ENCODE data around the gene CARD19.
A peak's percentile ranks its signal among the peaks of the same experiment; 100 is the strongest.

CARD19 gene

GRCh38 chr9:93086447-93087224 lies 9.4 kb upstream of the CARD19 start:
- no peak for DNase-seq (ENCODE audit: low read depth, low spot score)

DNA sequence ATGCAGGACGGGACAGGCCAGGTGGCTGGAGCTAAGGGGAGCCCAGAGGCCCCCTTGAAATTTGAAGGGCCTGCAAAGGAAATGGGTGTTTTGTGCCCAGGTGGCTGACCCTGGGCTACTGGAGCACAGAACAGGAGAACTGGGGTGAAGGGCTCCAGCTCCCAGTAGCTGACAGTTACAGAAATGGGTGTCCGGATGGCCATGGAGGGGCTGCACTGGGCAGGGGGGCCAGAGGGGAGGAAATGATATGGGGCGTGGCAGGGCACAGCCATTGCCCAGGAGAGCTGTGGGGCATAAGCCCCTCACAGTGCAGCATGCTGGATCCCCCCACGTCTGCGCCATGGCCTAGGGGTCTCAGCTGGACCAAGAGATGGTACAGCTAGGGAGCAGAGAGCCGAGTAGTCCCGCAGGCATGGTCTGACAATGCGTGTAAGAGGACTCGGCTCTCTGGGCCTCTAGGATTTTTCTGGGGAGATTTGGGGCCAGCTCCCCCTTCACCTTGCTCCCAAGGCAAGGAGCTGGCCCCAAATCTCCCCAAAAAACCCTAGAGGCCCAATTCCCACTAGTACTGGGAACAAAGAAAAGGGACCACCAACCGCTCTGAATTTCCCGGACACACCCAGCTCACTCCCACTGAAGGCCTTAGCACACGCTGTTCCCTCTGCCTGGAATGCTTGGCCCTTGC lies 7.9 kb upstream of the CARD19 start:
- DNase-seq (ENCODE audit: low read depth, low spot score), result no peak

DNA sequence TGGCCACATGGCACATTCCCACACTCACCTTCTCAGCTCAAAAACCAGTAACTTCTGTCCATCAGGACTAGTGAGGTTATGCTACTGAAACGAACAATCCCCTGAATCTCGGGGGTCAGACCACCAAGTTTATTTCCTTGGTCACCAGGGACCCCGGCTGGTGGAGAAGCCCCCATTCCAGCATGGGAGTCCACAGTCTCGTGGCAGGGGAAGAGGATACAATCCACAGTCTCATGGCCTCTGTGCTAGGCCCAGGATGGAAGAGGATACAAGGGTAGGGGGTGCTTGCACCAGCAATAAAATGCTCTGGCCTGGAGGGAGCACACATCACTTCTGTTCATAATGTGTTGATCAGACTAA lies 7.4 kb upstream of the CARD19 start:
- DNase-seq (ENCODE audit: low read depth, low spot score), result no peak

GRCh38 chr9:93089024-93089423 lies 7.0 kb upstream of the CARD19 start:
- DNase-seq (ENCODE audit: low read depth, low spot score), result no peak

- no peak for DNase-seq (ENCODE audit: low read depth, low spot score)
These were observed 6.5 kb upstream of the CARD19 start for GRCh38 chr9:93089481-93089991.

GRCh38 chr9:93090091-93090655 lies 5.8 kb upstream of the CARD19 start:
- DNase-seq (ENCODE audit: low read depth, low spot score), result no peak

GRCh38 chr9:93091056-93091452 lies 5.0 kb upstream of the CARD19 start:
- DNase-seq (ENCODE audit: low read depth, low spot score), result no peak

DNA sequence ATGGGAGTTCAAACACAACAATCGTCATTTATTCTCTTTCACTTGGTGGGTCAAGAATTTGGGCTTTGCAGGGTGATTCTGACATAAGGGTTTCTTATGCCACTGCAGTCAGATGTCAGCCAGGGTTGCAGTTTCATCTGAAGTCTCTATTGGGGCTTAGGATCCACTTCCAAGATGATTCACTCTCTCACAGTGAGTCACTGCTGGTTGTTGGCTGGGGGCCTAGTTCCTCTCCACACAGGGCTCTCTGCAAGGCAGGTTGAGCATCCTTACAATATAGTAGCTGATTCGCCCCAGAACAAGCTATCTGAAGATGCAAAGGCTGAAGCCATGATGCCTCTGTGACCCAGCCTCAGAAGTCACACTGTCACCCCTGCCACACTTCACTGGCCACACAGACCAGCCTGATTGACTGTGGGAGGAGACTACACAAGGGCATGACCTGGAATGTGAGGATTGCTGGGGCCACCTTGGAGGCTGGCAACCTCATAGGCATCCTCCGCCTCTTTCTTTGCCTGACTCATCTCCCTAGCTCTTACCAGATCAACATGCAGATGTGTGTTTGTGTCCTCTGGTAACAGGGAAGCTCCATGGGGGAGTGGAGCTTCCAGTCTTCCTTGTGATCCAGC lies 4.5 kb upstream of the CARD19 start:
- DNase-seq (ENCODE audit: low read depth, low spot score), result no peak

DNA sequence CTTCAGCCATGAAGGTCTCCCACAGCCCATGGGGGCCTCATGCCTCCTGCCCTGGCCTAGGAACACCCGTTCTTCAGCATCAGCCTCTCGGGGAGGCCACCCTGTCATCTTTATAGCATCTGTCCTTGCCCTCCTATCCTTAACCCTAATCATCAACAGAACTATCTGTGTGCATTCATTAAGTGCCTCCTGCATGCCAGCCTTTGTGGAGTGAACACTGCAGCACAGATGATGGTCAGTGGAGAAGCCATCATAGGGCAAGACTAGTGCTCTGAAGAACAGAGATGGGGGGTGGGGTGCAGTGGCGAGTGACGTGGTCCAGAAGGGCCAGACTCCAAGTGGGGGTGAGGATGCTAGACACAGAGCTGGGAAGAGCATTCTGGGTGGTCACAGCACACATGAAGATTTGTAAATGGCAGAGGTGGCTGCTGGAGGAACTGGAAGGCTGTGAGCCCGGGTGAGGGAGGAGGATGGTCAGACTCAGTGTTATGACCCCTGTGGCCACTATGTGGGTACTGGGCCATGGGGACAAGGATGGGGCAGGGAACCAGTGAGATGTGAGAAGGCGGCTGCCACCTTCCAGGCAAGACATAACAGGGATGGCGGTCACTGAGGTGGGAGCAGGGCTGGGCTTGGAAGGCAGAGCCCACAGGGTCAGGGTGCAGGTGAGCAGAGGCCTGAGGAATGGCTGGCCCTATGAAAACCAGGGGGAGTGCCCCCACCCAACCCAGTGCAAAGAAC lies 3.6 kb upstream of the CARD19 start:
- DNase-seq (ENCODE audit: low read depth, low spot score), result no peak

GRCh38 chr9:93093127-93093876 lies 2.7 kb upstream of the CARD19 start:
- no peak for DNase-seq (ENCODE audit: low read depth, low spot score)

GRCh38 chr9:93093877-93094657 lies 1.9 kb upstream of the CARD19 start:
- no peak for DNase-seq (ENCODE audit: low read depth, low spot score)

GRCh38 chr9:93094658-93095204 lies 1.3 kb upstream of the CARD19 start:
- DNase-seq (ENCODE audit: low read depth, low spot score), result no peak

DNA sequence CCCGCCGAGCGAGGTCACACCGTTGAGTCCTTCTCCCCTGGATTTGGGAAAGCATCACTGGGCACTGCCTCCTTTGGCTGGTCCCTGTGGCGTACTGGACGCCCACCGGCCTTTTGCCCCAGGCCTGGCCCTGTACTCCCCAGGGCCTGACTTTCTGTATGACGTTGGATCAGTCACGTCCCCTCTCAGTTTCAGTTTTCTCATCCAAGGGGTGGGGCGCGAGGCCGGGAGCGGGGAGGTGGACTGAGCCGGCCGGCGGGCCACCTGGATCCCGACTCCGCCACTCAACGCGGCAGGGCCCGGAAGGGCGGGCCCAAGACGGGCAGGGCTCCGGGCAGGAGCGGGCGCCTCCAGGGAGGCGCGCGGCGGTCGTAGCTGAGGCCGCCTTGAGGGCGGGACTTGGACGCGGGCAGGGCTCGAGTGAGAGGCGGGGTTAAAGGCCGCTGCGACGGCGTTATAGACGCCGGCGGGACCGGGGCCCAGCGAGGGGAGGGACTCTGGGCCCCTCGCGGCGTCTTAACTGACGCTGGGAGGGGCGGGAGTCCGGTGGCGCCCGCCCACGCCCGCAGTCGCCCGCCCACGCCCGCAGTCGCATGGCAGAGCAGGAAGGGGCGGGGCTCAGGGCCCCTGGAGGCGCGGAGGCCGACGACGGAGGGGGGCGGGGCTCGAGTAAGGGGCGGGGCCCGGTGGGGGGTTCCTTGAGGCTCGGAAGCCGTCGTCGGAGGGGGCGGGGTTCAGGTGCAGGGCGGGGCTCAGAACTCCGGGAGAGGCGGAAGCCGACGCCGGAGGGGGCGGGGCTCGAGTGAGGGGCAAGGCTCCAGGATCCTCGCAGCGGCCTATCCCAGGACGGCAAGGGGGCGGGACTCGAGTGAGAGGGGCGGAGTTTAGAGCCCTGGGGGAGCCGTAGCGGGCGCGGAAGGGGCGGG lies 549 bp upstream of the CARD19 start:
- DNase-seq (ENCODE audit: low read depth, low spot score), result peak; percentile 94

DNA sequence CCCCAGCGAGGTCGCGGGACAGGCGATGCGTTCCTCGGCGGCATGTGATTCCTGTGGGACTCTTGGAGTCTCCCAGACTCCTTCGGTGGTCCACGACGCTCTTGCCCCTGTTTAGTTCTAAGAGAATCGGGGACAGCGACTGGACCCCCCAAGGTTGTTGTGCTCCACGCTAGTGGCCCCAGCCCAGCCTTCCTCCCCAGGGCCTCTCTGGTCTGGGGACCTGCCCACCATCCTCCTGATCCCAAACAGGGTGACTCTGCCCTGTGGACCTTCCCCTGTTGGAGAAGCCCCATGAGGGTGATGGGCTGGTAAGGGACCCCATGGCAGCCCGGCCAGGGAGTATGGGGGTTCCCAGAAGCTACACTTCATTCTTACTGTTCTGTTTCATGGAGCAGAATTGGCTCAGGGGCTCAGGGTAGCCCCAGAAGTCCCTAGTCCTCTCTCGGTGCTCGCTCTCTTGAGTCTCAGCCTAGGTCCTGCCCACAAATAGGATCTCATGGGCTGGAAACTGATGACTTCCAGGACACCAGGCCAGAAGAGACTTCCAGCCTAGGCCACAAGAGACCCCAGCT lies 880 bp downstream of the CARD19 start:
- DNase-seq (ENCODE audit: low read depth, low spot score), result no peak

- DNase-seq (ENCODE audit: low read depth, low spot score), result no peak
These were observed 1.6 kb downstream of the CARD19 start for GRCh38 chr9:93097511-93098201.

DNA sequence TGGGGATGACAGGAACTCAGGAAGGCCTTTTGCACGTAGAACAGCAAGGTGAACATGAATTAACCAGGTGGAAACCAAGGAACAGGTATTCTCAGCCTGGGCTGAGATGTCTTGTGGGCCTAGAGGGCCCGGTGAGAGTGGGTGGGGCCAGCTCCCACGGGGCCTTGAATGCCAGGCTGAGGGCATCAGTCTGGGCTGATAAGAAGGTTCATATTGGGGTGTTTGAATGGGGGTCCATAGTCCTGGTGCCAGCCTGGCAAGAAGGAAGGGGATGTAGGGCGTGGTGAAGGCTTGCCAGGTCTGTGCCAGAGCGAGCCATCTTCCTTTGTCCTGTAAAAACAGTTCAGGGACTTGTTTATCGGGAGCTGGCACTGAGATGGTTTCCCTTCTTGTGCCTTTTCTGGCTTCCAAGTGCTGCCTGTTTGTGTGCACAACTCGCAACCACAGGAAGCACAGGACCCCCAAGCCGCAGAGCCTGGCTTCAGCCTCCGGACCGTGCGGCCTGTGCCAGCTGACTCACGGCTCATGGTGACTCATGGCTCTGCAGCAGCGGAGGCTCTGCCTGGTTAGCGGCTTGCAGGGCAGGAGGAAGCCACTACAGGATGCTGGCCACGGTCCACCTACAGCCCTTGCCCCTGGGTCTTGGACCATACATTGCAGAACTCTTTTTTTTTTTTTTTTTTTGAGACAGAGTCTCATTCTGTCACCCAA lies 2.4 kb downstream of the CARD19 start:
- peak; percentile 94 for DNase-seq (ENCODE audit: low read depth, low spot score)

Data from brain pericyte (primary cell).